Measurements from ENCODE around the gene ACACA.

DNA sequence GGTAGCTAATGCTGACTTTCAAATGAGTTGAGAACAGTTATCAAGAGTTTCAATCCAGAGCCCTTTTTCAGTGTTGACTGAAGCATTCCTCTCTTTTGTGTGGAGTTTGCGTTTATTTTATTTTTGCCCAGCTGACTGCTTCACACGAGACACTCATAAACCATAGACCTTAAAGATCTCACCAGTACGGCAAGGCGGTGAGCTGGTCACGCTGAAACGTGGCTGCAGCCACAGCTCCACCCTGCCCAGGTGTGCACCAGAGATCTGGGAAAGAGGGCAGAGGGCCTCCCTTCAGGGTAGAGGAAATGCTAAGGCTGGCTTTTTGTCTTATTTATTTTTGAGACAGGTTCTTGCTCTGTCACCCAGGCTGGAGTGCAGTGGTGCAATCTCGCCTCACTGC is 345.7 kb downstream of the ACACA start:
- TF ChIP-seq RCOR1 (IDR thresholded peaks at IDR 0.05; ENCODE audit: borderline replicate concordance in 1 of 2, low read depth in 2 of 2, low read length in 2 of 2), result no peak
- TF ChIP-seq FOXA3 (CRISPR knock-in tag; conservative IDR thresholded peaks at IDR 0.05 in 1 of 2, IDR thresholded peaks at IDR 0.05 in 1 of 2), result no peak
- TF ChIP-seq RERE (CRISPR knock-in tag; IDR thresholded peaks at IDR 0.05; ENCODE audit: borderline replicate concordance), result no peak
- TF ChIP-seq TAF1 (IDR thresholded peaks at IDR 0.05; ENCODE audit: control insufficient read depth, extremely low read depth, insufficient read depth, low read length, severe bottlenecking), result no peak
- TF ChIP-seq, protein P1, sequence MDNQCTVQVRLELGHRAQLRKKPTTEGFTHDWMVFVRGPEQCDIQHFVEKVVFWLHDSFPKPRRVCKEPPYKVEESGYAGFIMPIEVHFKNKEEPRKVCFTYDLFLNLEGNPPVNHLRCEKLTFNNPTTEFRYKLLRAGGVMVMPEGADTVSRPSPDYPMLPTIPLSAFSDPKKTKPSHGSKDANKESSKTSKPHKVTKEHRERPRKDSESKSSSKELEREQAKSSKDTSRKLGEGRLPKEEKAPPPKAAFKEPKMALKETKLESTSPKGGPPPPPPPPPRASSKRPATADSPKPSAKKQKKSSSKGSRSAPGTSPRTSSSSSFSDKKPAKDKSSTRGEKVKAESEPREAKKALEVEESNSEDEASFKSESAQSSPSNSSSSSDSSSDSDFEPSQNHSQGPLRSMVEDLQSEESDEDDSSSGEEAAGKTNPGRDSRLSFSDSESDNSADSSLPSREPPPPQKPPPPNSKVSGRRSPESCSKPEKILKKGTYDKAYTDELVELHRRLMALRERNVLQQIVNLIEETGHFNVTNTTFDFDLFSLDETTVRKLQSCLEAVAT (IDR thresholded peaks at IDR 0.05), result no peak
- TF ChIP-seq, protein P2, sequence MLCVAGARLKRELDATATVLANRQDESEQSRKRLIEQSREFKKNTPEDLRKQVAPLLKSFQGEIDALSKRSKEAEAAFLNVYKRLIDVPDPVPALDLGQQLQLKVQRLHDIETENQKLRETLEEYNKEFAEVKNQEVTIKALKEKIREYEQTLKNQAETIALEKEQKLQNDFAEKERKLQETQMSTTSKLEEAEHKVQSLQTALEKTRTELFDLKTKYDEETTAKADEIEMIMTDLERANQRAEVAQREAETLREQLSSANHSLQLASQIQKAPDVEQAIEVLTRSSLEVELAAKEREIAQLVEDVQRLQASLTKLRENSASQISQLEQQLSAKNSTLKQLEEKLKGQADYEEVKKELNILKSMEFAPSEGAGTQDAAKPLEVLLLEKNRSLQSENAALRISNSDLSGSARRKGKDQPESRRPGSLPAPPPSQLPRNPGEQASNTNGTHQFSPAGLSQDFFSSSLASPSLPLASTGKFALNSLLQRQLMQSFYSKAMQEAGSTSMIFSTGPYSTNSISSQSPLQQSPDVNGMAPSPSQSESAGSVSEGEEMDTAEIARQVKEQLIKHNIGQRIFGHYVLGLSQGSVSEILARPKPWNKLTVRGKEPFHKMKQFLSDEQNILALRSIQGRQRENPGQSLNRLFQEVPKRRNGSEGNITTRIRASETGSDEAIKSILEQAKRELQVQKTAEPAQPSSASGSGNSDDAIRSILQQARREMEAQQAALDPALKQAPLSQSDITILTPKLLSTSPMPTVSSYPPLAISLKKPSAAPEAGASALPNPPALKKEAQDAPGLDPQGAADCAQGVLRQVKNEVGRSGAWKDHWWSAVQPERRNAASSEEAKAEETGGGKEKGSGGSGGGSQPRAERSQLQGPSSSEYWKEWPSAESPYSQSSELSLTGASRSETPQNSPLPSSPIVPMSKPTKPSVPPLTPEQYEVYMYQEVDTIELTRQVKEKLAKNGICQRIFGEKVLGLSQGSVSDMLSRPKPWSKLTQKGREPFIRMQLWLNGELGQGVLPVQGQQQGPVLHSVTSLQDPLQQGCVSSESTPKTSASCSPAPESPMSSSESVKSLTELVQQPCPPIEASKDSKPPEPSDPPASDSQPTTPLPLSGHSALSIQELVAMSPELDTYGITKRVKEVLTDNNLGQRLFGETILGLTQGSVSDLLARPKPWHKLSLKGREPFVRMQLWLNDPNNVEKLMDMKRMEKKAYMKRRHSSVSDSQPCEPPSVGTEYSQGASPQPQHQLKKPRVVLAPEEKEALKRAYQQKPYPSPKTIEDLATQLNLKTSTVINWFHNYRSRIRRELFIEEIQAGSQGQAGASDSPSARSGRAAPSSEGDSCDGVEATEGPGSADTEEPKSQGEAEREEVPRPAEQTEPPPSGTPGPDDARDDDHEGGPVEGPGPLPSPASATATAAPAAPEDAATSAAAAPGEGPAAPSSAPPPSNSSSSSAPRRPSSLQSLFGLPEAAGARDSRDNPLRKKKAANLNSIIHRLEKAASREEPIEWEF (CRISPR knock-in tag; IDR thresholded peaks at IDR 0.05), result no peak
- TF ChIP-seq ZNF785 (CRISPR knock-in tag; IDR thresholded peaks at IDR 0.05), result no peak
- no peak for TF ChIP-seq UBTF (IDR thresholded peaks at IDR 0.05; ENCODE audit: borderline replicate concordance in 1 of 2, low read depth in 2 of 2, low read length in 2 of 2)
- no peak for TF ChIP-seq FUS (optimal IDR thresholded peaks at IDR 0.05; ENCODE audit: low read depth, low read length)
- TF ChIP-seq, protein P3, sequence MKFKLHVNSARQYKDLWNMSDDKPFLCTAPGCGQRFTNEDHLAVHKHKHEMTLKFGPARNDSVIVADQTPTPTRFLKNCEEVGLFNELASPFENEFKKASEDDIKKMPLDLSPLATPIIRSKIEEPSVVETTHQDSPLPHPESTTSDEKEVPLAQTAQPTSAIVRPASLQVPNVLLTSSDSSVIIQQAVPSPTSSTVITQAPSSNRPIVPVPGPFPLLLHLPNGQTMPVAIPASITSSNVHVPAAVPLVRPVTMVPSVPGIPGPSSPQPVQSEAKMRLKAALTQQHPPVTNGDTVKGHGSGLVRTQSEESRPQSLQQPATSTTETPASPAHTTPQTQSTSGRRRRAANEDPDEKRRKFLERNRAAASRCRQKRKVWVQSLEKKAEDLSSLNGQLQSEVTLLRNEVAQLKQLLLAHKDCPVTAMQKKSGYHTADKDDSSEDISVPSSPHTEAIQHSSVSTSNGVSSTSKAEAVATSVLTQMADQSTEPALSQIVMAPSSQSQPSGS (CRISPR knock-in tag; IDR thresholded peaks at IDR 0.05), result no peak
- TF ChIP-seq, protein P4, sequence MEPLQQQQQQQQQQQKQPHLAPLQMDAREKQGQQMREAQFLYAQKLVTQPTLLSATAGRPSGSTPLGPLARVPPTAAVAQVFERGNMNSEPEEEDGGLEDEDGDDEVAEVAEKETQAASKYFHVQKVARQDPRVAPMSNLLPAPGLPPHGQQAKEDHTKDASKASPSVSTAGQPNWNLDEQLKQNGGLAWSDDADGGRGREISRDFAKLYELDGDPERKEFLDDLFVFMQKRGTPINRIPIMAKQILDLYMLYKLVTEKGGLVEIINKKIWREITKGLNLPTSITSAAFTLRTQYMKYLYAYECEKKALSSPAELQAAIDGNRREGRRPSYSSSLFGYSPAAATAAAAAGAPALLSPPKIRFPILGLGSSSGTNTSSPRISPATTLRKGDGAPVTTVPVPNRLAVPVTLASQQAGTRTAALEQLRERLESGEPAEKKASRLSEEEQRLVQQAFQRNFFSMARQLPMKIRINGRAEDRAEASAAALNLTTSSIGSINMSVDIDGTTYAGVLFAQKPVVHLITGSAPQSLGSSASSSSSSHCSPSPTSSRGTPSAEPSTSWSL (CRISPR knock-in tag; IDR thresholded peaks at IDR 0.05; ENCODE audit: borderline replicate concordance), result no peak
- TF ChIP-seq EP300 (IDR thresholded peaks at IDR 0.05; ENCODE audit: low read length), result no peak

Data from K562 (cell line).